GM12878 (cell line): Measurements from ENCODE around the gene EEF1G. TPM values are rescaled to one million over a fixed set of nuclear protein-coding genes. Genes with fewer than 3 reads are reported as not detected.

Experiments
- ATF7 ChIP-seq: fragments of 450-650 bp; IDR thresholded peaks from 2 replicates; pipeline ENCODE4 v1.6.1; 2016; ENCODE audit warnings: low read depth, mild to moderate bottlenecking
- BACH1 ChIP-seq: fragments of 450-650 bp; IDR thresholded peaks from 2 replicates; pipeline ENCODE4 v1.6.1; 2017; ENCODE audit warnings: mild to moderate bottlenecking, borderline replicate concordance
- CTCF ChIP-seq, 3 experiments: IDR thresholded peaks in 2 of 3; conservative IDR thresholded peaks in 1 of 3; 2 replicates each; pipeline ENCODE4 v1.5.1; 2011; ENCODE audit warnings: low read depth in 3 of 3, low read length in 3 of 3, mild to moderate bottlenecking in 3 of 3, control low read depth in 2 of 3, moderate library complexity in 2 of 3, inconsistent platforms in 1 of 3, mixed read lengths in 1 of 3; ENCODE audit not compliant: control insufficient read depth in 2 of 3, insufficient read depth in 1 of 3; ENCODE audit errors: extremely low read depth in 1 of 3
- DPF2 ChIP-seq: fragments of 450-650 bp; IDR thresholded peaks from 2 replicates; pipeline ENCODE4 v1.6.1; 2017; ENCODE audit warnings: mild to moderate bottlenecking
- EP300 ChIP-seq, 2 experiments: fragments of 150-350 bp in 1 of 2; IDR thresholded peaks; 2 replicates each; pipeline ENCODE4 v1.6.1; 2011 to 2012; ENCODE audit warnings: low read depth in 2 of 2, low read length in 2 of 2, borderline replicate concordance in 1 of 2, improper control_type of control experiment in 1 of 2, inconsistent platforms in 1 of 2; ENCODE audit not compliant: control insufficient read depth in 1 of 2
- ESRRA ChIP-seq: IDR thresholded peaks from 2 replicates; pipeline ENCODE4 v1.6.1; 2012; ENCODE audit warnings: mild to moderate bottlenecking, low read length, improper control_type of control experiment
- ETV6 ChIP-seq, 2 experiments: fragments of 450-650 bp in 1 of 2; IDR thresholded peaks in 1 of 2; conservative IDR thresholded peaks in 1 of 2; 2 replicates each; pipeline ENCODE4 v1.6.1; 2014; ENCODE audit warnings: antibody characterized with exemption in 1 of 2, borderline replicate concordance in 1 of 2, low read depth in 1 of 2, mild to moderate bottlenecking in 1 of 2, moderate library complexity in 1 of 2
- GABPA ChIP-seq: IDR thresholded peaks from 2 replicates; pipeline ENCODE4 v1.6.1; 2014; ENCODE audit warnings: antibody characterized with exemption, low read depth, mild to moderate bottlenecking, inconsistent platforms
- KAT2A ChIP-seq: conservative IDR thresholded peaks from 2 replicates; pipeline ENCODE4 v1.6.1; 2011; ENCODE audit warnings: low read depth, low read length; ENCODE audit not compliant: control insufficient read depth
- RAD21 ChIP-seq: IDR thresholded peaks from 2 replicates; pipeline ENCODE4 v1.6.1; 2011; ENCODE audit warnings: mild to moderate bottlenecking, low read depth, low read length, moderate library complexity; ENCODE audit not compliant: insufficient read depth
- RB1 ChIP-seq: fragments of 450-650 bp; formaldehyde crosslinking; IDR thresholded peaks from 2 replicates; pipeline ENCODE4 v1.6.1; 2017; ENCODE audit warnings: mild to moderate bottlenecking, borderline replicate concordance
- RELA ChIP-seq: fragments of 450-650 bp; IDR thresholded peaks from 2 replicates; pipeline ENCODE4 v1.8.0; 2014; ENCODE audit warnings: borderline replicate concordance; ENCODE audit not compliant: partially characterized antibody
- SMARCA5 ChIP-seq: fragments of 450-650 bp; IDR thresholded peaks from 2 replicates; pipeline ENCODE4 v1.6.1; 2017; ENCODE audit warnings: mild to moderate bottlenecking
- SPI1 ChIP-seq: IDR thresholded peaks from 2 replicates; pipeline ENCODE4 v1.6.1; 2011; ENCODE audit warnings: low read depth, mild to moderate bottlenecking, low read length, moderate library complexity, borderline replicate concordance; ENCODE audit not compliant: insufficient read depth
- TAF1 ChIP-seq: IDR thresholded peaks from 2 replicates; pipeline ENCODE4 v1.6.1; 2011; ENCODE audit warnings: mild to moderate bottlenecking, low read depth, low read length, borderline replicate concordance
- ZNF687 ChIP-seq: fragments of 450-650 bp; IDR thresholded peaks from 2 replicates; pipeline ENCODE4 v1.6.1; 2017; ENCODE audit warnings: mild to moderate bottlenecking, moderate library complexity
- polyA plus RNA-seq, 11 experiments: library from polyadenylated mRNA; depleted of rRNA in 4 of 11; unstranded in 6 of 11; stranded (reverse) in 5 of 11; fragments of >200 nt; fragmentation: Nextera tagmentation in 4 of 11; fragmentation: Illumina TruSeq in 1 of 11; extraction: Ambion mirVana in 4 of 11; extraction: Trizol in 1 of 11; gene quantifications; 1 replicate in 1 of 11; 2 replicates in 10 of 11; pipeline versions ENCODE4 v1.2.1 to v1.2.3, GENCODE V29; 2011 to 2016; ENCODE audit warnings: inconsistent platforms in 2 of 11, missing spikeins in 2 of 11, low read depth in 1 of 11
- total RNA-seq, 4 experiments: library from RNA; depleted of rRNA in 3 of 4; stranded (reverse); fragments of >200 nt in 3 of 4; fragmentation: Illumina TruSeq in 1 of 4; extraction: Trizol in 1 of 4; gene quantifications; 2 replicates each; pipeline versions ENCODE4 v1.2.1 to v1.2.3, GENCODE V29; 2013 to 2021

Gene EEF1G
- total and polyA plus RNA-seq, 10 of the 15 experiments (the other 5 are each of a cell fraction or from before 2014, with no cell fraction given) = 850 to 2,739 (median 2,277) TPM

- 0 out of 2 replicates have a peak, but pooled peaks have one; percentile 11 for TF ChIP-seq DPF2
- peak; percentile 92; the same call in 1 of the 2 replicates for TF ChIP-seq SMARCA5
- 0 out of 2 replicates have a peak, but pooled peaks have one; percentile 43 for TF ChIP-seq ATF7
- 0 out of 2 replicates have a peak, but pooled peaks have one; percentile 12 for TF ChIP-seq ZNF687
- TF ChIP-seq RAD21 = peak; percentile 81
- TF ChIP-seq RELA = peak; percentile 24
- 0 out of 2 replicates have a peak, but pooled peaks have one; percentile 6 for TF ChIP-seq BACH1
- no peak for TF ChIP-seq ETV6 (conservative IDR thresholded peaks at IDR 0.05 in 1 of 2, IDR thresholded peaks at IDR 0.05 in 1 of 2; ENCODE audit: borderline replicate concordance in 1 of 2, low read depth in 1 of 2)
- TF ChIP-seq GABPA = no peak
- TF ChIP-seq RB1 = peak; percentile 68; the same call in 1 of the 2 replicates
- peak; percentile 22; the same call in 1 of the 2 replicates for TF ChIP-seq SPI1
- TF ChIP-seq ESRRA = no peak
- no peak for TF ChIP-seq EP300 (IDR thresholded peaks at IDR 0.05; ENCODE audit: borderline replicate concordance in 1 of 2, control insufficient read depth in 1 of 2, low read depth in 2 of 2, low read length in 2 of 2)
- peak; percentile 97 to 99 (median 97) for TF ChIP-seq CTCF (IDR thresholded peaks at IDR 0.05 in 2 of 3, conservative IDR thresholded peaks at IDR 0.05 in 1 of 3; ENCODE audit: control insufficient read depth in 2 of 3, extremely low read depth in 1 of 3, insufficient read depth in 1 of 3, low read depth in 3 of 3, low read length in 3 of 3)
- TF ChIP-seq TAF1 = no peak
- TF ChIP-seq KAT2A = no peak
- TF ChIP-seq, all 136 proteins: peak for 22
Observed at GRCh38 chr11:62542750-62543567, 30.7 kb downstream of the EEF1G start (continued).
